Activated B cell treated with CpG ODN at 0.5 μM for 24 hours (primary cell): Measurements from ENCODE around the gene MAGIX. TPM values are rescaled to one million over a fixed set of nuclear protein-coding genes. Genes with fewer than 3 reads are reported as not detected.
A peak's percentile ranks its signal among the peaks of the same experiment; 100 is the strongest.

Source experiments
- ATAC-seq: fragments of 200-7000 bp; cut with Tn5 transposase; one replicate; pipeline ENCODE4 v1.10.0; 2021; ENCODE audit warnings: low read depth, mild to moderate bottlenecking, moderate library complexity
- CTCF ChIA-PET: fragments of 350-600 bp; sonication (Branson Sonifier 250); formaldehyde crosslinking; loops from one replicate; lab custom pipeline; 2021; ENCODE audit warnings: antibody characterized with exemption; lab: Charles Lee
- POLR2A ChIA-PET: fragments of 350-600 bp; sonication (Branson Sonifier 250); formaldehyde crosslinking; loops from one replicate; lab custom pipeline; 2021; ENCODE audit warnings: antibody characterized with exemption; lab: Charles Lee
- DNase-seq: peaks from one replicate; pipeline ENCODE4 v3.0.0; 2022
- H3K27ac Mint-ChIP-seq: one replicate; pipeline ENCODE4 v1.8.0; 2020; ENCODE audit warnings: mixed read lengths
- H3K27me3 Mint-ChIP-seq: one replicate; pipeline ENCODE4 v1.8.0; 2021; ENCODE audit warnings: mixed read lengths
- H3K36me3 Mint-ChIP-seq: one replicate; pipeline ENCODE4 v1.8.0; 2021; ENCODE audit warnings: low read depth, mixed read lengths
- H3K4me1 Mint-ChIP-seq: one replicate; pipeline ENCODE4 v1.8.0; 2021; ENCODE audit warnings: mixed read lengths
- H3K4me3 Mint-ChIP-seq: one replicate; pipeline ENCODE4 v1.8.0; 2020; ENCODE audit warnings: mild to moderate bottlenecking, mixed read lengths
- H3K9me3 Mint-ChIP-seq: one replicate; pipeline ENCODE4 v1.8.0; 2020; ENCODE audit warnings: mixed read lengths
- CTCF ChIP-seq: fragments of 200-600 bp; IDR thresholded peaks from one replicate; pipeline ENCODE4 v1.8.0; 2022; ENCODE audit warnings: antibody characterized with exemption, mild to moderate bottlenecking
- intact Hi-C: fragments of 100-400 bp; cut with micrococcal nuclease; formaldehyde crosslinking; loops from one replicate; pipeline ENCODE4 v1.15.1; 2024
- total RNA-seq: library from RNA; stranded (reverse); gene quantifications from 2 replicates; pipeline ENCODE4 v1.2.3, GENCODE V29; 2022

MAGIX gene
- total RNA-seq, 1 donor from 2014 or later: 1.5 TPM

- ATAC-seq: peak; percentile 54
- H3K27ac Mint-ChIP-seq: peak overlapping the region; percentile 82
- intact Hi-C loops: no loop called here
Observed at GRCh38 chrX:49184294-49185281, 22.0 kb downstream of the MAGIX start.

GRCh38 chrX:49186125-49187027, 23.8 kb downstream of the MAGIX start, which contains the start of gene PRICKLE3:
Gene PRICKLE3 (minus strand): TSS chrX:49186373. CDS start chrX:49186297, 76 bp downstream.
- Mint-ChIP-seq H3K4me1 (peaks cover 34% of the 10 kb centered on the region), H3K4me3 (peak within 1 kb of the TSS; percentile 79), H3K36me3 (peaks cover 10% of the 10 kb centered on the region), H3K27me3 (no peaks in the 10 kb centered on the region), H3K27ac (peak within 1 kb of the TSS; percentile 82), H3K9me3 (no peaks in the 10 kb centered on the region)
- intact Hi-C loops: loop anchor here (1.0 kb wide), 2 partner anchors 14 to 20 kb away; no protein-coding TSS in a partner anchor
- peak; percentile 68 for DNase-seq
- ChIA-PET POLR2A (interaction anchor here (0.6 to 0.9 kb wide), 3 partner anchors 23 to 1340 kb away, joined by 3 to 8 read pairs (median 3); no protein-coding TSS in a partner anchor), CTCF (no interaction called here)
- no peak for TF ChIP-seq CTCF
- ATAC-seq: peak; percentile 25

More at GRCh38 chrX:49184294-49185281, 22.0 kb downstream of the MAGIX start:
- TF ChIP-seq CTCF: no peak
- H3K9me3 Mint-ChIP-seq: no peaks in the 10 kb centered on the region
- ChIA-PET CTCF (no interaction called here), POLR2A (interaction anchor here (0.6 to 1.6 kb wide), 5 partner anchors 12 to 105 kb away, joined by 3 to 7 read pairs (median 4); partner anchors contain the start of gene WDR45)
- peaks cover 21% of the 10 kb centered on the region for H3K4me1 Mint-ChIP-seq
- H3K4me3 Mint-ChIP-seq: peak overlapping the region; percentile 79
- peak; percentile 24 for DNase-seq
- no peaks in the 10 kb centered on the region for H3K27me3 Mint-ChIP-seq
- H3K36me3 Mint-ChIP-seq: peaks cover 18% of the 10 kb centered on the region

- ChIA-PET POLR2A (interaction anchor here (0.6 to 0.9 kb wide), 2 partner anchors 23 to 31 kb away, joined by 3 to 8 read pairs; no protein-coding TSS in a partner anchor), CTCF (no interaction called here)
- peak overlapping the region; percentile 35 for H3K27ac Mint-ChIP-seq
- no peak for ATAC-seq
- no peaks in the 10 kb centered on the region for H3K27me3 Mint-ChIP-seq
- H3K36me3 Mint-ChIP-seq: peaks cover 10% of the 10 kb centered on the region
- H3K4me1 Mint-ChIP-seq: peaks cover 36% of the 10 kb centered on the region
- intact Hi-C loops: no loop called here
- peak overlapping the region; percentile 28 for H3K4me3 Mint-ChIP-seq
- H3K9me3 Mint-ChIP-seq: no peaks in the 10 kb centered on the region
- DNase-seq: no peak
- TF ChIP-seq CTCF: no peak
Observed at GRCh38 chrX:49187028-49187394, 24.5 kb downstream of the MAGIX start.

- Mint-ChIP-seq H3K4me3 (no peak overlapping the region), H3K36me3 (peaks cover 5% of the 10 kb centered on the region), H3K9me3 (no peaks in the 10 kb centered on the region), H3K27me3 (no peaks in the 10 kb centered on the region), H3K4me1 (peaks cover 39% of the 10 kb centered on the region), H3K27ac (no peak overlapping the region)
- intact Hi-C loops: no loop called here
- ChIA-PET CTCF (no interaction called here), POLR2A (interaction anchor here (0.6 kb wide), 1 partner anchor 24 kb away, joined by 8 read pairs; no protein-coding TSS in a partner anchor)
- ATAC-seq: no peak
- no peak for DNase-seq
- no peak for TF ChIP-seq CTCF
Observed at GRCh38 chrX:49187526-49187925, 25.0 kb downstream of the MAGIX start.
